Muscle layer of duodenum (tissue), 2 donors: ENCODE data around the gene CNGA3.
"Not testable (repeated sequence)": the region's sequence is repeated elsewhere in the genome, so short reads cannot be mapped to it uniquely, and the experiment has no call there.

Experiments used
- H3K27ac ChIP-seq: one replicate; pipeline ENCODE4 v1.7.0; 2013; ENCODE audit warnings: mild to moderate bottlenecking, low read length
- H3K27me3 ChIP-seq: one replicate; pipeline ENCODE4 v1.7.0; 2013; ENCODE audit warnings: low read depth, mild to moderate bottlenecking, control low read depth, low read length
- H3K36me3 ChIP-seq, 2 donors: one replicate each; pipeline ENCODE4 v1.7.0; 2013; ENCODE audit warnings: low read length in 2 of 2, control low read depth in 1 of 2, mild to moderate bottlenecking in 1 of 2; ENCODE audit not compliant: insufficient read depth in 2 of 2, control insufficient read depth in 1 of 2
- H3K4me1 ChIP-seq, 2 donors: one replicate each; pipeline ENCODE4 v1.7.0; 2013; ENCODE audit warnings: low read length in 2 of 2, mild to moderate bottlenecking in 2 of 2, control low read depth in 1 of 2, moderate library complexity in 1 of 2; ENCODE audit not compliant: insufficient read depth in 2 of 2, control insufficient read depth in 1 of 2
- H3K4me3 ChIP-seq, 2 donors: one replicate each; pipeline ENCODE4 v1.7.0; 2013; ENCODE audit warnings: low read length in 2 of 2, low read depth in 1 of 2, mild to moderate bottlenecking in 1 of 2
- H3K9me3 ChIP-seq, 2 donors: one replicate each; pipeline ENCODE4 v1.7.0; 2013; ENCODE audit warnings: low read length in 2 of 2, control low read depth in 1 of 2, mild to moderate bottlenecking in 1 of 2; ENCODE audit not compliant: control insufficient read depth in 1 of 2
- donor health status: healthy.

The CNGA3 gene

DNA sequence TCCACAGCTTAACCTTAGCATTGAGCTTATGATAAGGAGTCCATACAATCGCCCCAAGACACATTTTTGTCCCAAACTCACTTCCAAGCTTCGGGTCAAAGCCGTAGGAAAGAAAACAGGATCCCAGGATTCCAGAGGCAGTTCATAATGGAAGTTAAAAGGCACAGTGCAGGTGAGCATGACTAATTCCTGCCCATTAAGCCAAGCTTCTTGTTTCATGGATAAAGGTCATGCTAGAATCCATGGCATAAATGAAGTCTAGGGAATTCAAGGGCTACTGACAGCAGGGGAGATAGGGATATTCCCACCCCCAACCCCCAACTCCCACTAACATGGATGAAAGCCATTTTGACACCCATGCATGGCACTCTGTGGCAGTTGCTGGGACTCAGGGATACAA is 88.2 kb downstream of the CNGA3 start:
- no peaks in the 10 kb centered on the region for H3K36me3 ChIP-seq
- no peaks in the 10 kb centered on the region for H3K4me1 ChIP-seq
- H3K27me3 ChIP-seq: no peaks in the 10 kb centered on the region
- no peaks in the 10 kb centered on the region for H3K9me3 ChIP-seq
- H3K4me3 ChIP-seq: no peak overlapping the region
- no peak overlapping the region for H3K27ac ChIP-seq

DNA sequence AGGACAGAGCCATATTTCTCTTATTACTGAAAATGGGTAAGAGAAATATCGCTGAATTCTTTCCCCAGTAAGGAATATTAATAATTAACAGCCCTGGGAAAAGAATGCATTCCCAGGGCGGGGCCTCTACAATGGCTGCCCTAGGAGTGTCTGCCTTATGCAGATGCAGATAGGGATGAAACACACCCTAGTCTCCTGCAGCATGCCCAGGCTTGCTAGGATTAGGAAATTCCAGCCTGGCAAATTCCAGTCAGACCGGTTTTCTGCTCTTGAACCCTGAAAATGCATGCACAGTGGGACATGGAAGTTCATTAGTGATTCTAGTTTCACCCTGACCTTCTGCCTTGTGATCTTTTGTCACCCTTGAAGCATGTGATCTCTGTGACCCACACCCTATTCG is 89.4 kb downstream of the CNGA3 start:
- not testable (repeated sequence) for H3K9me3 ChIP-seq, H3K4me3 ChIP-seq, H3K27me3 ChIP-seq

DNA sequence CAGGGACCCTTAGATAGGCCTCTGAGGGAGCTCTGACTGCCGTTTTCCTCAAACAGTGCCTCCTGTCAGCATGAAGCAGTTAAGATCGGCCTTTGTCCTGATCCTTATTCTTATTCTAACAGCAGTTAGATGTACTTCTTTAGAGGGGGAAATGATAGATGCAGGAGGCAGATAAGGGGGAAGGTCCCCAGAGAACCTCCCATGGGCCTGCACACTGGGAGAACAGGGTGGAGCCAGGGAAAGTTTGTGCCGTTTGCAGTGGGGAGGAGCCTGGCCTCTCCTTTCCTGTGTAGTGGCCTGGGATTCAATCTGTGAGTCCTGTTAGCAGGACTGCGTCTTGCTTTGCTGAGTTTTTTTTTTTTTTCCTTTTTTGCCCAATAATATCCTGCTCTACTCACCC is 90.5 kb downstream of the CNGA3 start:
- Histone ChIP-seq H3K9me3 (no peaks in the 10 kb centered on the region), H3K4me3 (no peak overlapping the region), H3K36me3 (no peaks in the 10 kb centered on the region), H3K4me1 (no peaks in the 10 kb centered on the region), H3K27me3 (no peaks in the 10 kb centered on the region), H3K27ac (no peak overlapping the region)

More for the DNA sequence above, 89.4 kb downstream of the CNGA3 start:
- not testable (repeated sequence) for H3K4me1 ChIP-seq, H3K27ac ChIP-seq, H3K36me3 ChIP-seq

DNA sequence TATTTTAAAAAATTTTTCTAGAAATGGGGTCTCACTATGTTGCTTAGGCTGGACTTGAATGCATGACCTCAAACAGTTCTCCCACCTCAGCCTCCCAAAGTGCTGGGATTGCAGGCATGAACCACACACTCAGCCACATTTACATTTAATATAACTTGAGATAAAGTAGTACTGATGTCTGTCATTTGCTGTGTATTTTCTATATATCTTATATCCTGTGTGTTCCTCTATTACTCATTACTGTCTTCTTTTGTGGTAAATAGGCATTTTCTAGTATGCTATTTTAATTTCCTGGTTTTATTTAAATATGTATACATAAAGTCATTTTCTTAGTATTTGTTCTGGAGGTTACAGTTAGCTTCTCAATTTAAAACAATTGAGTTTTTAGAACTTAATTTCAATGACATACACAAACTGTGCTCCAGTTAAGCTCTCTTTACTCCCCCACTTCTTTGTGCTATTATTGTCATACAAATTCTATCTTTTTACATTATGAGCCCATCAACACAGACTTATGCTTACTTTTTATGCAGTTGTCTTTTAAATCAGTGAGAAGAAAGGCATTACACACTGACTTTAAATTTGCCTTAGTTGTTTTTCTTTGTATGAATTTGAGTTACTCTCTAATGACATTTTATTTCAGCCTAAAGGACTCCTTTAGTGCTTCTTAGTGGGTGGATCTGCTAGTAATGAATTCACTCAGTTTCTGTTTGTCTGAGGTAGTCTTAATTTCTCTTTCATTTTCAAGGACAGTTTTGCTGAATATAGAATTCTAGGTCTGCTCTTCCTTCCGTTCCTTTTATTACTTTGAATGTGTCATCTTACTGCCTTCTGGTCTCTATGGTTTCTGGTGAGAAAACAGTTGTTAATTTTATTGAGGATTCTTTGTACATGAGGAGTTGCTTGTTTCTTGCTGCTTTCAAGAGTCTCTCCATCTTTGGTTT is 92.2 kb downstream of the CNGA3 start:
- no peaks in the 10 kb centered on the region for H3K4me1 ChIP-seq
- no peak overlapping the region for H3K27ac ChIP-seq
- H3K27me3 ChIP-seq: no peaks in the 10 kb centered on the region
- H3K9me3 ChIP-seq: no peaks in the 10 kb centered on the region
- H3K4me3 ChIP-seq: no peak overlapping the region
- H3K36me3 ChIP-seq: no peaks in the 10 kb centered on the region

DNA sequence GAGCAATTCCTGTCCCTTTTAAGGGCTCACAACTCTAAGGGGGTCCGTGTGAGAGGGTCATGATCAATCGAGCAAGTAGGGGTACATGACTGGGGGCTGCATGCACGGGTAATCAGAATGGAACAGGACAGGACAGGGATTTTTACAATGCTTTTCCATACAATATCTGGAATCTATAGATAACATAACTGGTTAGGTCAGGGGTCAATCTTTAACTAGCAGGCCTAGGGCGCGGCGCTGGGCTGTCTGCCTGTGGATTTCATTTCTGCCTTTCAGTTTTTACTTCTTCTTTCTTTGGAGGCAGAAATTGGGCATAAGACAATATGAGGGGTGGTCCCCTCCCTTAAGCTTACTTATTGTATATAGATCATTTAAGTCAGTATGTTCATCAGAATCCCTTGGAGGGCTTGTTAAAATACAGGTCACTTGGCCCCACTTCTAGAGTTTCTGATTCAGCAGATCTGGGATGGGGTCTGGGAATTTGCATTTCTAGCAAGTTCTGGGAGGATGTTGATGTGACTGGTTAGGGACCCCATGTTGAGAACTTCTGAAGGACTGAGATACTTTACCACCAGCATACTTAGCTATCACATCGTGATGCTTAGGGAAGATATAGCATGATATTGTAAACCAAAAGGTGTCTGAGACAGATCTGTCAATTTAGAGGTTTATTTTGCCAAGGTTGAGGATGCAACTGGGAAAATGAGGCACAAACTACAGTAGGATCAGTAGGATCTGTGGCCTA is 95.6 kb downstream of the CNGA3 start:
- H3K9me3 ChIP-seq: no peaks in the 10 kb centered on the region
- no peak overlapping the region for H3K27ac ChIP-seq
- H3K4me1 ChIP-seq: peaks cover 15 to 16% of the 10 kb centered on the region in 2 donors
- H3K36me3 ChIP-seq: no peaks in the 10 kb centered on the region
- H3K27me3 ChIP-seq: no peaks in the 10 kb centered on the region
- H3K4me3 ChIP-seq: no peak overlapping the region

DNA sequence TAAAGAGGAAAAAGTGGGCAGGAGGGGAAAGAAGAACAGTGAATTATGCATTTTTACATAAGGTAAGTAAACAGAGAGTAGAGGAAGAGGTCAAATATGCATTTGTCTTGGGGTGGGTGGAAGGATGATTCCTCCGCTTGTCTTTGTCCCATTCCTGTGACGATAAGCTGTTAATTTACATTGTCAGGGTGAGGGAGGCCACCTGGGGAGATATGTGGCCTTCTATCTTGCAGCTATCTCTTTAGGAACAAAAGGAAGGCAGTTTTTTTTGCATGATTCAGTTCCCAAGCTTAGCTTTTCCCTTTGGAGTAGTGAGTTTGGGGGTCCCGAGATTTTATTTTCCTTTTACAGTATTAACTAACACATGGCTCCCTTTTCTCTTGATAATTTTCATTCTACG is 96.2 kb downstream of the CNGA3 start:
- Histone ChIP-seq H3K27ac (no peak overlapping the region), H3K4me3 (no peak overlapping the region)

DNA sequence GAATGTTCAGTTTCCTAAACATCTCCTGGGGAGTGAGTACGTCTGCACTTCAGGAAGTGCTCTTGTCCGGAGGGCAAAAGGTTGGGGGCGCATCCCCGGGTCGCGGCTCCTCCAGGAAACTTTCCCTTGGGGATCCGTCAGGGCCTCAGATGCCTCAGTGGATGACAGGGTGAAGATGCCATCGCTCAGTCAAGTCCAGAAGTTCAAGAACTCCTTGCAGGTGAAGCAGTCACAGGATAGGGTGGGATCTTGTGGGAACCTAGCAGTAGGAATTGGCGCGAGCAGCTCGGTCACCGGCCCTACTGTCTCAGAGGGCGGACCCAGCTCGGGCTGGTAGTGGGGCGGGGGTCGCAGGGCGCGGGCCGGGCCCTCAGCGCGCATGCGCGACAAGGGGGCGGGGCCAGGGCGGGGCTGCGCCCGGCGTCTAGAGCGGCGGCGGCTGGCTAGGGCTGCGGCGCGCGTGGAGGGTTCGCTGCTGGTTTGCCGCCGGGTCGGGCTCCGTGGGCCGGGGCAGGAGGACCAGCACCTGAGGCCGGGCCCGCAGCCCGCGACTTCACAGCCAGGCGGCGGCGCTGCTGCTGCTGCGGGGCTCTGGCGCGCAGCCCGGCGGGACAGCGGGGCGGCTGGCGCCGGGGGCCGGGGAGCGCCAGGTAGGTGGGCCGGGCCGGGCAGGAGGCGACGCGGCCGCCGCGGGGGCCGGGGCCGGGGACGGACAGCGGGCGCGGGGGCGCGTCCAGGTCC is 98.3 kb downstream of the CNGA3 start, which contains the start of gene INPP4A:
TSS of gene INPP4A (plus strand) at position 423 of the 741 bp plus-strand sequence. CDS start 75,191 bp downstream, outside the sequence.
- Histone ChIP-seq H3K27ac (peak within 1 kb of the TSS; percentile 67), H3K36me3 (no peaks in the 10 kb centered on the region), H3K27me3 (no peaks in the 10 kb centered on the region), H3K9me3 (no peaks in the 10 kb centered on the region), H3K4me3 (peak within 1 kb of the TSS; percentile 77 to 90), H3K4me1 (peaks cover 18 to 21% of the 10 kb centered on the region in 2 donors)

More for the DNA sequence above, 96.2 kb downstream of the CNGA3 start:
- Histone ChIP-seq H3K36me3 (no peaks in the 10 kb centered on the region), H3K27me3 (no peaks in the 10 kb centered on the region), H3K9me3 (no peaks in the 10 kb centered on the region), H3K4me1 (peaks cover 17 to 18% of the 10 kb centered on the region in 2 donors)

DNA sequence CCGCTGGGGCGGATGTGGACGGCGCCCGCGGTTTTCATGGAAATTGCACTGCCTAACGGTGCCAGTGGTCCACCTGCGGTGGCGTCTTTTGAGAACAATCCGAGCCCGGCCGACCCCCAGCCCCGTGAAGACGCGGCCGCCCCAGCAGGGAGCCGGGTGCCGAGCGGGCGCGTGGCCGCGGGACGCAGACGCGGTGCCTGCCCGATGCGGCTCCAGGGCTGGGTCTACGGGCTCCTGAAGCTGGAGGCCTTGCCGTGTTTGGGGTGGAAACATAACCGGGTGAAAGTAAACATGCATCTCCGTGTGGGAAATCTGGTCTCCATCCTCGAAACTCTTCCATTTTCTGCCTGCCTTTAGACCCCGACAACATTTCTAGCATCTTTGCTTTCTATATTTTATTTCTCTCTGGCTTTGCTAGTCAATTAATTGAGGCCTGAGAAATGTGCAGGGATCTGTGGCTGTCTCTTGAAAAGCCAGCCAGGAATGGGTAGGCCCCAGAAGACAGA is 99.0 kb downstream of the CNGA3 start:
- Histone ChIP-seq H3K9me3 (no peaks in the 10 kb centered on the region), H3K36me3 (no peaks in the 10 kb centered on the region), H3K4me1 (peaks cover 18 to 22% of the 10 kb centered on the region in 2 donors), H3K27me3 (no peaks in the 10 kb centered on the region), H3K27ac (peak overlapping the region; percentile 67), H3K4me3 (peak overlapping the region; percentile 72 to 90)

DNA sequence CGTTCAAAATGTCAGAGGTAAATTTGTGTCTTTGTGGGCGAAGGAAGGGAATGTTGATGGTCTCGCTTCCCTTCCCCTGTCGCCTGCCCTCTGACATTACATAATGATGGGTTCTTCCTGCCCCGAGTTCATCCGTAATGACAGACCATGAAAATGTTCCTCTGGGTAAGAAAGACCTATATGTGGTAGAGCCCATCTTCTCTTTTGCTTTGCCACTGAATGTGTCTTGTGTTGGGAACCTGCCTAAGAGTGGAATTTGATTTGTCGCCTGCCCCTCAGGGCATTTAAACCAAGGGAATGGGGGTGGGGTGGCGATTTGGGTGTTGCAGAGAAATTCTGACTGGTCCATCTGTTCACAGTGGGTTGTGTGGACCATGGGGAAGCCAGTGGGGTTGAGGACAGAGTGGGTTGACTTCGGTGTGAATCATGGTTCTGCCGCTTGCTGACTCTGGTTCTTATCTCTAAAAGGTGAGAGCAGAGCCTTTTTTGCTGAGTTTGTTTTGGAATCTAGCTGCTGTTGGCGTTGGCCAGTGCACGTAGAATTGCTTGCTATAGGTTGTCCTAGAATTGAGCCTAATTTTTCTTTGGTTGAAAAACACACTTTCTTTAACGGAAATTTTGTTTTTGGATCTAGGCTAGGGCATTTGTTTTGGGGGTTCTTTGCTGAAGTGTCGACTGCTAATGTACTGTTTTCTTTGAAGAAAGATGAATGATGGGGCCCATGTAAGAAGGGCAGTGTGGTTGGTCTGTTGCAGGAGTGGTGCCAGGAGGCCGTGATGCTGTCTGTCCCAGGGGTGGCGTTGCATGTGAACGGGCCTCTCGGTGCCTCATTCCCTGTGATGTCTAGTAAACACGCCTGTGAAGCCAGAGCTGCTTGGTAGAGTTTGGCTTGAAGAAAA is 99.7 kb downstream of the CNGA3 start:
- Histone ChIP-seq H3K4me1 (peaks cover 18 to 28% of the 10 kb centered on the region in 2 donors), H3K9me3 (no peaks in the 10 kb centered on the region), H3K4me3 (peak overlapping the region; percentile 72 to 90), H3K36me3 (no peaks in the 10 kb centered on the region), H3K27ac (peak overlapping the region; percentile 67), H3K27me3 (no peaks in the 10 kb centered on the region)

DNA sequence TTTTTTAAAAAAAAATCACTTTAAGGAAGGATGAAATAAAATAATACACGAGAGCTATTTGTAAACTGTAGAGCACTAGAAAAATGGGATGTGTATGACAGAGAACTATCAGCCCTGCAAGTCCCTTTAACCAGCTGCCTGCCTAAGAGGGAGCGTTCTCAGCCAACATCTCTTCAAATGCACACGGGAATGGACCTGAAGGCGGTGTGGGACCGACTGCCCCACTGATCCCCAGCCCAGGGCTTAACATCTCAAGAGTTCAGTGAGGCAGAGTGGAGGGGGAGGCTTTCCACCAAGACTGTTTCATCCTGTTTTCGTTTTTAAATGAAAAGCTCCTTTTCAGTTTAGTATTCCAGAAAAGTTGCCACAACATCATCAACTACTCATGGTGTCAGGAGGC is 100.6 kb downstream of the CNGA3 start:
- peak overlapping the region; percentile 67 for H3K27ac ChIP-seq
- H3K9me3 ChIP-seq: no peaks in the 10 kb centered on the region
- H3K4me1 ChIP-seq: peaks cover 18 to 37% of the 10 kb centered on the region in 2 donors
- no peaks in the 10 kb centered on the region for H3K36me3 ChIP-seq
- H3K27me3 ChIP-seq: no peaks in the 10 kb centered on the region
- peak overlapping the region; percentile 72 to 90 for H3K4me3 ChIP-seq
